Testis (tissue), 2 donors: ENCODE data around the gene GAS1.

Experiments
- CTCF ChIP-seq, 3 experiments: fragments of 450-650 bp in 2 of 3; fragments of 200-600 bp in 1 of 3; sonication (generic) in 1 of 3; IDR thresholded peaks; one replicate each; pipeline ENCODE4 v1.5.1; 2016 to 2019; ENCODE audit warnings: antibody characterized with exemption in 3 of 3, mild to moderate bottlenecking in 2 of 3, moderate library complexity in 1 of 3
- POLR2A ChIP-seq: fragments of 450-650 bp; IDR thresholded peaks from one replicate; pipeline ENCODE4 v1.6.1; 2017; ENCODE audit warnings: antibody characterized with exemption, mild to moderate bottlenecking, moderate library complexity

- no peak for TF ChIP-seq CTCF (IDR thresholded peaks at IDR 0.05)
- TF ChIP-seq POLR2A = no peak
These were observed 44.7 kb downstream of the GAS1 start for GRCh38 chr9:86902586-86902985.
